Thoracic aorta (tissue), 2 donors: ENCODE measurements around the gene CEP164. TPM values are rescaled to one million over a fixed set of nuclear protein-coding genes. Genes with fewer than 3 reads are reported as not detected.

ENCODE experiments used
- ATAC-seq: fragments of 150-250 bp; one replicate; pipeline ENCODE4 v1.8.0; 2017; ENCODE audit warnings: low read depth; ENCODE audit not compliant: insufficient number of reproducible peaks, low FRiP score
- DNase-seq: peaks from one replicate; pipeline ENCODE4 v3.0.0-alpha.2; 2020; ENCODE audit warnings: low spot score
- H3K27ac ChIP-seq, 2 donors: fragments of 200-600 bp; sonication (generic); 1 replicate in 1 of 2; 2 replicates in 1 of 2; pipeline ENCODE4 v1.5.1; 2016; ENCODE audit warnings: mild to moderate bottlenecking in 2 of 2, moderate library complexity in 2 of 2
- H3K27me3 ChIP-seq: fragments of 200-600 bp; sonication (generic); replicated peaks from 2 replicates; pipeline ENCODE4 v1.6.0; 2016; ENCODE audit warnings: mild to moderate bottlenecking; ENCODE audit not compliant: insufficient read depth
- H3K36me3 ChIP-seq: fragments of 200-600 bp; sonication (generic); one replicate; pipeline ENCODE4 v1.5.1; 2016
- H3K4me1 ChIP-seq, 2 donors: fragments of 200-600 bp; sonication (generic); 1 replicate in 1 of 2; 2 replicates in 1 of 2; pipeline versions ENCODE4 v1.5.1 to v1.6.0; 2016; ENCODE audit warnings: low read depth in 2 of 2, mild to moderate bottlenecking in 1 of 2; ENCODE audit not compliant: control insufficient read depth in 1 of 2
- H3K4me3 ChIP-seq: fragments of 200-600 bp; sonication (generic); 2 replicates; pipeline ENCODE4 v1.5.1; 2016; ENCODE audit warnings: mild to moderate bottlenecking
- H3K9me3 ChIP-seq: fragments of 200-600 bp; sonication (generic); 2 replicates; pipeline ENCODE4 v1.5.1; 2016
- total RNA-seq, 2 donors: library from RNA; depleted of rRNA; stranded (reverse); fragments of >200 nt; gene quantifications; one replicate each; pipeline versions ENCODE4 v1.1.0 to v1.2.3, GENCODE V29; 2016
- TF ChIP-seq, protein P1 (sequence below): fragments of 200-600 bp; sonication (generic); IDR thresholded peaks from one replicate; pipeline ENCODE4 v1.5.1; 2019; ENCODE audit warnings: antibody characterized with exemption

Gene CEP164
- total RNA-seq, 2 donors from 2014 or later: 27.9 to 53.4 TPM

DNA sequence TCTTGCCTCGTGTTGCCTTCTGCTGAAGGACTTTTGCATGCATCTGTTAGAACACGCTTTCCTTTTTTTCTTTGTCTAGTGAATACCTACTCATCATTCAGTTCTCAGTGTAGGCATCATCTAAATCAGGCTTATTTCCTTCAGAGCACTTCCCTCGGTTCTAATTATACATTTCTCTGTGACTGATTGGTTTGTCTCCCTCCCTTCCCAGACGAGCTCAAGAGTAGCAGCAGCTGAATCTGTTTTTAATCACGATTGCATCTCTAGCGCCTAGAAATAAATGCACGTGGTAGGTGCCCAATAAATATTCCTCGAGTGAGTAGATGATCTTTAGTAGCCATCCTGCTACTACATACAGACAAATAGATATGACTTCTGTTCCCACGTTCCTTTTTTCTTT, 6.3 kb downstream of the CEP164 start:
- TF ChIP-seq, protein P1, sequence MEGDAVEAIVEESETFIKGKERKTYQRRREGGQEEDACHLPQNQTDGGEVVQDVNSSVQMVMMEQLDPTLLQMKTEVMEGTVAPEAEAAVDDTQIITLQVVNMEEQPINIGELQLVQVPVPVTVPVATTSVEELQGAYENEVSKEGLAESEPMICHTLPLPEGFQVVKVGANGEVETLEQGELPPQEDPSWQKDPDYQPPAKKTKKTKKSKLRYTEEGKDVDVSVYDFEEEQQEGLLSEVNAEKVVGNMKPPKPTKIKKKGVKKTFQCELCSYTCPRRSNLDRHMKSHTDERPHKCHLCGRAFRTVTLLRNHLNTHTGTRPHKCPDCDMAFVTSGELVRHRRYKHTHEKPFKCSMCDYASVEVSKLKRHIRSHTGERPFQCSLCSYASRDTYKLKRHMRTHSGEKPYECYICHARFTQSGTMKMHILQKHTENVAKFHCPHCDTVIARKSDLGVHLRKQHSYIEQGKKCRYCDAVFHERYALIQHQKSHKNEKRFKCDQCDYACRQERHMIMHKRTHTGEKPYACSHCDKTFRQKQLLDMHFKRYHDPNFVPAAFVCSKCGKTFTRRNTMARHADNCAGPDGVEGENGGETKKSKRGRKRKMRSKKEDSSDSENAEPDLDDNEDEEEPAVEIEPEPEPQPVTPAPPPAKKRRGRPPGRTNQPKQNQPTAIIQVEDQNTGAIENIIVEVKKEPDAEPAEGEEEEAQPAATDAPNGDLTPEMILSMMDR: no peak
- H3K27ac ChIP-seq: no peak overlapping the region
- H3K36me3 ChIP-seq: peaks cover 15% of the 10 kb centered on the region
- ATAC-seq (no peak), DNase-seq (no peak)
- H3K27me3 ChIP-seq: no peaks in the 10 kb centered on the region
- no peaks in the 10 kb centered on the region for H3K9me3 ChIP-seq
- H3K4me1 ChIP-seq: peaks cover 5 to 20% of the 10 kb centered on the region in 2 donors
- no peak overlapping the region for H3K4me3 ChIP-seq

DNA sequence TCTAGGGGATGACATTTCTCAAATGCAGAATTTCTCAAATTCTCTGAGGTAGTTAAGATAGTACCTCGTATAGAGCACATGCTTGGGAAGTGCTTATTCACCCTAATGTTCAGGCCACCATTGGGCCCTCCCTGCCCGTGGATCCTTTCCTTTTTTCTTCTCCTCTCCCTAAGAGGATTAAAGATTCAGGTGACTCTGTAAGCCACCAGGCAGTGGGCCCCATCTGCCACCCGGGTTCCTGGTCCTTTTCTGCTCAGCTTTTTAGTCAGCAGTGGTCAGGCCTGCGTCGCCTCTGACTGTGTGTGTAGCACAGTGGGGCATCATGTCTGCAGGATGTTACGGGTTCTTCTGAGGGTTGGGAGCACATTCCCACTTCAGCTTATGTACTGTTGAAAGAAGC, 7.2 kb downstream of the CEP164 start:
- TF ChIP-seq, protein P1: no peak
- DNase-seq (no peak), ATAC-seq (no peak)

DNA sequence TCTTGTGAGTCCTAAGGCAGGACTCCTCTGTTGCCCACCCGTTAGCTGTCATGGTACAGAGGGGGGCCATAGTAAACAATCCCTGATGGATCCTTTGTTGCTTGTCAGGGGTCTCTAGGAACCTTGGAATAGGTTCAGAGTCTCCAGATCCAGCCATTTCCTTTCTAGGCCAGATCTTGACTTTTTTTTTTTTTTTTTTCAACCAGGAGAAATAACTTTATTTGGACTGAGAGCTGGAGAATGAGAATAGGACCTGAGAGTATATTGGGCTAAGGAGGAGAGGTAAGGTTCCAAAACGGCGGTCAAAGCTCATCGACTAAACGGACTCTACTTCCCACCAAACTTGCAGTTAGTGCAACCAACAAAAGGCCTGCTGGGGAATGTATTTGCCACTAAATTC, 7.7 kb downstream of the CEP164 start:
- no peak overlapping the region for H3K27ac ChIP-seq
- no peaks in the 10 kb centered on the region for H3K9me3 ChIP-seq
- DNase-seq: no peak
- peaks cover 21% of the 10 kb centered on the region for H3K36me3 ChIP-seq
- TF ChIP-seq, protein P1: no peak
- H3K4me3 ChIP-seq: no peak overlapping the region
- ATAC-seq: no peak
- no peaks in the 10 kb centered on the region for H3K27me3 ChIP-seq
- peaks cover 0 to 5% of the 10 kb centered on the region in 2 donors for H3K4me1 ChIP-seq

More for the DNA sequence above, 7.2 kb downstream of the CEP164 start:
- Histone ChIP-seq H3K4me3 (no peak overlapping the region), H3K27me3 (no peaks in the 10 kb centered on the region), H3K36me3 (peaks cover 17% of the 10 kb centered on the region), H3K9me3 (no peaks in the 10 kb centered on the region), H3K4me1 (peaks cover 0 to 10% of the 10 kb centered on the region in 2 donors), H3K27ac (no peak overlapping the region)

DNA sequence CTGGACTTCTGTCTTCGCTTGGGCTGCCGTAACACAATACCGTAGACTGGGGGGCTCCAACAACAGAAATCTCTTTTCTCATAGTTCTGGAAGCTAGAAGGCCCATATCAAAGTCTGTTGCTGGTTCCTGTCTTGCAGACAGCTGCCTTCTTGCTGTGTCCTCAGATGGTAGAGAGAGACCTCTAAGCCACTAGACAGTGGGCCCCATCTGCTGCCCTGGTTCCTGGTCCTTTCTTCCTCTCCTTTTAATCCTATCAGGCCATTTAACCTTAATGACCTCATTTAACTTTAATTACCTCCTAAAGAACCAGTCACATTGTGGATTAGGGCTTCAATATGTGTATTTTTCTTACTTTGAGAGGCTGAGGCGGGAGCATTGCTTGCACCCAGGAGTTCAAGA, 9.4 kb downstream of the CEP164 start:
- no peak overlapping the region for H3K4me3 ChIP-seq
- no peaks in the 10 kb centered on the region for H3K27me3 ChIP-seq
- TF ChIP-seq, protein P1: no peak
- no peaks in the 10 kb centered on the region for H3K4me1 ChIP-seq
- DNase-seq (no peak), ATAC-seq (no peak)
- no peak overlapping the region for H3K27ac ChIP-seq
- peaks cover 29% of the 10 kb centered on the region for H3K36me3 ChIP-seq
- no peaks in the 10 kb centered on the region for H3K9me3 ChIP-seq

DNA sequence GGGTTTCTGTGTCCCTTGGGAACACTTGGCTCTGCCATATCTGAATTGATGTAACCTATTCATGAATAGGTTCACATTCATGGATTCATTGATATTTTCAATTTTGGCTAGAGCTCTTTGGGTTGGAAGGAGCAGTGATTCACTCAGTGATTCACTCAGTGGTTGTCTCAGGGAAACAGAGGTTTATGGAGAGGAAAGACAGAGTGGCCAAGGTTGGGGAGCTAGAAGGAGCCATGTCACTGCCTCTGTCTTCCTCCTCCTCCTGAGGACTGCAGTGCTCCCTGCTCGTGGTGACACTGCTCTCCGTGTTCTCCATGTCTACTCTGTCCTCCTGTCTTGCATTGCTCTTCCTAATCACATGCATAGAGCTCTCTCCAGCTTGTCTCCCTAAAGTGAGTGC, 17.4 kb downstream of the CEP164 start:
- no peaks in the 10 kb centered on the region for H3K9me3 ChIP-seq
- H3K4me1 ChIP-seq: no peaks in the 10 kb centered on the region
- no peak for ATAC-seq
- DNase-seq: no peak
- peaks cover 28% of the 10 kb centered on the region for H3K36me3 ChIP-seq
- TF ChIP-seq, protein P1: no peak
- H3K27me3 ChIP-seq: no peaks in the 10 kb centered on the region
- H3K4me3 ChIP-seq: no peak overlapping the region
- H3K27ac ChIP-seq: no peak overlapping the region
